ENCODE results near the gene ANKRD39. TPM values are rescaled to one million over a fixed set of nuclear protein-coding genes. Genes with fewer than 3 reads are reported as not detected.

Gene ANKRD39
- total RNA-seq, 2 experiments from 2014 or later: 23.0 to 23.6 TPM

DNA sequence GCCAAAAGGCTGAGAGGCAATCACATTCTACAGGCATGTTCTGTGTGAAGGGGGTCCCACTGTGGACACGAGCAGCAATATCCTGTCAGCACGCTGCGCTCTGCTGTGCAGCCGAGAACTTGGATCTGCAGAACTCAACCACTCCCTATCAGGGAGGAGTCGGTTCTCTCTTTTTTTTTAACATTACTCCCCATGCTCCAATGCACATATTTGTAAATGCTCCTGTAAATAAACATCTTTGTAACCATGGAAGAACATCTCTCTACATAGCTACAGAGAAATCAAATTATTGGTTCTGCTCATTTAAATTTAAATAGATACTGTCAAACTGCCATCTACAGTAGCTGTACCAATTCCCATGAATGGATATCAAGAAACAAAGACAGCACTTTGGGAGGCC lies 11.0 kb downstream of the ANKRD39 start:
- peaks cover 28% of the 10 kb centered on the region for H3K36me3 Mint-ChIP-seq (ENCODE audit: low read depth)
- ChIA-PET CTCF (no interaction called here), POLR2A (no interaction called here)
- no peaks in the 10 kb centered on the region for H3K27me3 Mint-ChIP-seq
- no peaks in the 10 kb centered on the region for H3K9me3 Mint-ChIP-seq (ENCODE audit: low read depth)
- ATAC-seq (no peak), DNase-seq (no peak)
- intact Hi-C loops (cut with DNase I, micrococcal nuclease): no loop called here
- no peak overlapping the region for H3K27ac Mint-ChIP-seq
- no peaks in the 10 kb centered on the region for H3K4me1 Mint-ChIP-seq
- H3K4me3 Mint-ChIP-seq: no peak overlapping the region

DNA sequence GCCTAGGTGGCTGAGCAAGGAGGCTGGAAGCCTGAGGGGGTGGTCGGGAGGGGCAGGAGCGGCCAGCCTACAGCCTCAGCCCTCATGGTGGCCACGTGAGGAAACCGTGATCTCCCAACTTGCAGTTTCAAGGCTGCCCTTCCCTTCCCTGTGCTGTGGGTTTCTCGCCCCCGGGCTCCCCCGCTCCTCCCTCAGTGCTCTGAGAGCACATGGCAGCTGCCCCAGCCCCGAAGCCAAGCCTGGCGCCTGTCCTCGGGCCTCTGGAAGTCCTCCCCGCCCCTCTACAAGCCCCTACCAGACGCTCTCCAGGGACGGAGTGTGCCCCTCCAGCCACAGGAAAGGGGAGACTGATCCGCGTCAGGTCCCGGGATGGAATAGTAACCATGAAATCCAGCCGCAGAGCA lies 13.4 kb downstream of the ANKRD39 start:
- DNase-seq (no peak), ATAC-seq (no peak)
- Mint-ChIP-seq H3K27me3 (no peaks in the 10 kb centered on the region), H3K9me3 (ENCODE audit: low read depth) (no peaks in the 10 kb centered on the region), H3K36me3 (ENCODE audit: low read depth) (peaks cover 27% of the 10 kb centered on the region), H3K27ac (no peak overlapping the region), H3K4me1 (peaks cover 7% of the 10 kb centered on the region), H3K4me3 (no peak overlapping the region)
- intact Hi-C loops (cut with DNase I, micrococcal nuclease): no loop called here
- ChIA-PET CTCF (no interaction called here), POLR2A (no interaction called here)

GRCh38 chr2:96843538-96844268 lies 14.1 kb downstream of the ANKRD39 start, which contains the start of gene ANKRD23:
Gene ANKRD23, minus strand, starts transcription at chr2:96844021. Its CDS starts 29 bp downstream, at chr2:96843992.
- Mint-ChIP-seq H3K27ac (no peak within 1 kb of the TSS), H3K4me3 (no peak within 1 kb of the TSS), H3K36me3 (ENCODE audit: low read depth) (peaks cover 27% of the 10 kb centered on the region), H3K27me3 (no peaks in the 10 kb centered on the region), H3K4me1 (peaks cover 11% of the 10 kb centered on the region), H3K9me3 (ENCODE audit: low read depth) (no peaks in the 10 kb centered on the region)
- intact Hi-C loops (cut with DNase I, micrococcal nuclease): no loop called here
- no peak for DNase-seq
- ATAC-seq: no peak
- CTCF ChIA-PET: interaction anchor here (1.2 kb wide), 1 partner anchor 8 kb away, joined by 6 read pairs; no protein-coding TSS in a partner anchor
- POLR2A ChIA-PET: interaction anchor here (1.3 kb wide), 1 partner anchor 13 kb away, joined by 4 read pairs; no protein-coding TSS in a partner anchor

GRCh38 chr2:96842600-96842999 lies 15.2 kb downstream of the ANKRD39 start:
- DNase-seq (no peak), ATAC-seq (no peak)
- ChIA-PET POLR2A (interaction anchor here (1.3 kb wide), 1 partner anchor 14 kb away, joined by 4 read pairs; no protein-coding TSS in a partner anchor), CTCF (interaction anchor here (0.6 to 1.2 kb wide), 4 partner anchors 9 to 219 kb away, joined by 3 to 6 read pairs (median 3); no protein-coding TSS in a partner anchor)
- Mint-ChIP-seq H3K36me3 (ENCODE audit: low read depth) (peaks cover 18% of the 10 kb centered on the region), H3K9me3 (ENCODE audit: low read depth) (no peaks in the 10 kb centered on the region), H3K27me3 (no peaks in the 10 kb centered on the region), H3K4me3 (no peak overlapping the region), H3K27ac (no peak overlapping the region), H3K4me1 (peaks cover 11% of the 10 kb centered on the region)
- intact Hi-C loops (cut with DNase I, micrococcal nuclease): no loop called here

DNA sequence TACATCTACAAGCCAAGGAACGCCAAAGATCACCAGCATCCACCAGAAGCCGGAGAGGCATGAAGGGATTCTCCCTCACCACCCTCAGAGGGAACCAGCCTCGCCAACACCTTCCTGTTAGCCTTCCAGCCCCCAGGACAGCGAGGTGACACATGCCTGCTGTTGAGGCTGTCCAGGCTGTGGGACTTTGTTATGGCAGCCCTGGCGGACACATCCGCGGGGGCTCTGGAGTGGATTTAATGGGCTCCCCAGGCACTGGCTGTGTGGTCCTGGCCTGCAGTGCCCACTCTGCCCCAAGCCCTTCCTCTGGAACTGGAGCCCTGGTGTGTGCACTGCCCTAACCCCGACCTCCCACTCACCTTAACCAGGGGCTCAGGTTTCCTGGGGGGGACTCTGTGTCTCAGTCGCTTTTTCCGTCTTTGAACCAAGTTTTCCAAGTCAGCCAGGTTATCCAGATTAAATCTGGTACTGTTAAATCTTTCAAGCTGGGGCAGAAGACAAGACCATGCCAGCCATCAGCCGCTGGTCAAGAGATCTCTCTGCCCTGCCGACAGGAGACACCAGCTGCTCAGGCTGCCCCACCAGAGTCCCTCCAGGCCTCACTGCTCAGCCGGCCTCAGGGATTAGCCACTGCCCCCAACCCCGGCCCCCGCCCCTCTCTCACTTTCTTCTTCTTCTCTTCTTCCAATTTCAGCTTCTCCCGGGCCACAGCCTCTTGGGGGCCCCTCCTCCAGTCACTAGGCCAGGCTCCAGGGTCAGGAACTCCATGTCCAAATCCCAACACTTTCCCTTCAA lies 15.9 kb downstream of the ANKRD39 start:
- no peaks in the 10 kb centered on the region for H3K27me3 Mint-ChIP-seq
- ChIA-PET POLR2A (interaction anchor here (0.7 kb wide), 2 partner anchors 10 to 61 kb away, joined by 3 to 9 read pairs; no protein-coding TSS in a partner anchor), CTCF (interaction anchor here (0.6 to 1.2 kb wide), 4 partner anchors 10 to 158 kb away, joined by 3 to 6 read pairs (median 3); no protein-coding TSS in a partner anchor)
- intact Hi-C loops (cut with DNase I, micrococcal nuclease): no loop called here
- H3K9me3 Mint-ChIP-seq (ENCODE audit: low read depth): no peaks in the 10 kb centered on the region
- H3K4me3 Mint-ChIP-seq: no peak overlapping the region
- DNase-seq (no peak), ATAC-seq (no peak)
- H3K36me3 Mint-ChIP-seq (ENCODE audit: low read depth): peaks cover 17% of the 10 kb centered on the region
- H3K27ac Mint-ChIP-seq: no peak overlapping the region
- peaks cover 11% of the 10 kb centered on the region for H3K4me1 Mint-ChIP-seq

DNA sequence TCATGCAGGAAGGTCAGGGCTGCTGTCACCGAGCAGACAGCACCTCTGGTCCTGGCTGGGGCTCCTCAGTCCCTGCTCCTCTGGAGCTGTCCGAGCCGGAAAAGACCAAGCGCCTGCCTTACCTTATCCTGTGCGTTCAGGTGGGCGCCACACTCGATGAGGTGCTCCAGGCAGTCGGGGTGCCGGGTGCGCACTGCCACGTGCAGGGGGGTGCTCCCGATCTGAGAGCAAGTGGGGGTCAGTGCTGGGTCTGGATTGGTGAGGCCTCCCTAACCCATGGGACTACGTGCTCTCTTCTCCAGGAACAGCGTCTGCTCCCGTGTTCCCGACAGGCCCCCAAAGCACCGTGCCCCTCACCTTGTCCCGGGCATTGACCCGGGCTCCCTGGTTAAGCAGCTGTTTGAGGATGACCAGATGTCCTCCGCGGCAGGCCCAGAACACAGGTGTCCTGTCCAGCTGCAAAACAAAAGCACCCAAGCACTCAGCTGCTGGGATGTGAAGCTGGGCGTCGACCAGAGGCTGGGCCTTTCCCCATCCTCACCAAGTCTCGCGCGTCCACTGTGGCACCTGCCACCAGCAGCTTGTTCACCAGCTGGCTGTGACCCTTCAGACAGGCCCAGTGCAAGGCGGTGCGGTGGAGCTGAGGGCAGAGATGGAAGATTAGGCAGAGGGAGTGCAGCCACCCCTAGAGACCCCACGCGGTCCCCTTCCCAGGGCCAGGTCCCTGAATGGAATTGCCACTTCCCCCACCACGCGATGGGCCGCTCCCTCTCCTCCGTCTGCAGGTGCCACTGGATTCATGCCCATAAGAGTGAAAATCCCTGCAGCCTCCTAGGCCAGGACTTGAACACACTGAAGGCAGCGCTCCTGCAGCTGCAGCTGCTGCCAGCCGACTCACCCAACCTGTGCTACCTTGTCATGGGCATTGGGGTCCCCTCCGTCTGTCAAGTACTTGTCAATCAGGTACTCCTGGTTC lies 17.7 kb downstream of the ANKRD39 start:
- Mint-ChIP-seq H3K36me3 (ENCODE audit: low read depth) (peaks cover 15% of the 10 kb centered on the region), H3K27me3 (no peaks in the 10 kb centered on the region), H3K4me3 (no peak overlapping the region), H3K9me3 (ENCODE audit: low read depth) (no peaks in the 10 kb centered on the region), H3K4me1 (peaks cover 11% of the 10 kb centered on the region), H3K27ac (no peak overlapping the region)
- DNase-seq: no peak
- intact Hi-C loops (cut with DNase I, micrococcal nuclease): loop anchor here in 1 of 2 experiments (1.0 kb wide), 1 partner anchor 24 kb away; the partner anchor contains the start of gene CNNM3
- POLR2A ChIA-PET: no interaction called here
- ATAC-seq: no peak
- CTCF ChIA-PET: interaction anchor here (1.7 kb wide), 1 partner anchor 18 kb away, joined by 6 read pairs; the partner anchor contains the start of gene ANKRD39

DNA sequence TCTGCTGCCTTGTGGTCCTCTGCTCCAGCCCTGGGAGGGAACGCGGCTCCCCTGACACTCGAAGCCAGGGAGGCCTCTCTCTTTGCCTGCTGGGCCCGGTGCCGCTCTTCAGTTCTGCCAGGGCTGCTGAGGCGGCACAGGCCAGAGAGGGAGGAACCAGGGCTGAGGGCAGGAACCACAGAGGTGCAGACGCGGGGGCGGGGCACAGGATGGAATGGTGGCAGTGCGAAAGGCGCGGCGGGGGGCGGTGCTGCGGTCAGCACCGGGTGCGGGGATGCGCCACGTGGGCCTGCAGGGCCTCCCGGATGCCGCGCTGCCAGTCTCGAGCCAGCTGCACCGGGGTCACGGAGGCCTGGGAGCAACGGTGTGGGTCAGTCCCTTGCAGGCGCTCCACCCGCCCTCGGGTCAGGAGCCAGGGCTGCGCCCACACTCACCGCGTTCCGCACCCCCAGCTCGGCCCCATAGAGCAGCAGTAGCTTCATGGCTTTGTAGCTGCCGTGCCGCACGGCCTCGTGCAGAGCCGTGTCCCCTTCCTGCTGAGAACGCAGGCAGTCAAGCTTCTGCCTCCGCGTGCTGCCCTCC lies 18.4 kb downstream of the ANKRD39 start:
- POLR2A ChIA-PET: no interaction called here
- H3K27me3 Mint-ChIP-seq: no peaks in the 10 kb centered on the region
- DNase-seq: peak; percentile 89
- H3K9me3 Mint-ChIP-seq (ENCODE audit: low read depth): no peaks in the 10 kb centered on the region
- H3K36me3 Mint-ChIP-seq (ENCODE audit: low read depth): peaks cover 14% of the 10 kb centered on the region
- peak; percentile 91 for ATAC-seq
- peaks cover 11% of the 10 kb centered on the region for H3K4me1 Mint-ChIP-seq
- intact Hi-C loops (cut with DNase I, micrococcal nuclease): loop anchor here in 1 of 2 experiments (1.0 kb wide), 1 partner anchor 23 kb away; the partner anchor contains the start of gene CNNM3
- no peak overlapping the region for H3K4me3 Mint-ChIP-seq
- no peak overlapping the region for H3K27ac Mint-ChIP-seq
- CTCF ChIA-PET: interaction anchor here (0.5 to 0.7 kb wide), 2 partner anchors 18 to 23 kb away, joined by 3 read pairs; partner anchors contain the start of gene CNNM3

DNA sequence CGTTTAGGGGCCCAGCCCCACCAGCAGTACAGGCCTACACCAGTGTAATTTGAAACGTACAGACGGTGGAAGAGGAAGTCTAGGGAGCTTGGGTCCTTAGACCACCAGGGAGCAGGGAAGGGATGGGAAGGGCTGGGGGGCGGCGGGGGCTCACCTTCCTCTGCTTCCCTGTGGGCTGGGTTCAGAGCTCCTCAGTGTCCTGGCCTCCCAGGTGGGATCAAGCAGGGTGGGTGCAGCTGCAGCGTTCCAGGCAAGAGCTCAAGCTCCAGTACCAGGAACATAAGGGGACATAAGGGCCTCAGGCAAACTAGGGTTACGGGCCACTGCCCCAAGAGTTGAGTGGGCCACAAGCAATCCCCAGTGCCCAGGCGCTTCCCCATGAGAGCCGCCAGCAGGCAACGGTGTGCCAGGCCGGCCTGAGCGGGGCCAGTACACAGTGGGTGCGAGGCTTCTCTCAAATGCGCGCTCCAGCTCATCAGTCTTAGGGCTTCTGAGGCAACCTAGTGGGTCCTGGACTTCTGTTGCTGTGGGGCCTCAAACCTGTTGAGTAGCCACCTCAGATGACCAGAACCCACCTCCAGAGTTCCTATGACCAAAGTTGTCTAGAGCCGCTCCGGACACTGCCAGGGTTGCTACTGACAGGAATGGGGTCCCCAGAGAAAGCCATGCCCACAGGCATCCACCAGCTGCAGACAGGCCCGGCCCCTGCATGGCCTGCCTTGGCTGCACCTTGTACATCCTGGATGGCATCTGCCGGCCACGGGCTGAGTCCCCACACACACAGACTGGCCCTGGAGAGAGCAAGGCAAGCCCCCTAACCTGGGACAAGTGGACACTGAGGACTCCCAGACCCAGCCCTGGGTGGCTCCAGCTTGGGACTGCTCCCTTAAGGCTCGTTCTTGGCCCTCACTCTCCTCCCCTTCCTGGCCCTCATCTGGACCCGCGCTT lies 19.2 kb downstream of the ANKRD39 start:
- ATAC-seq (peak; percentile 9), DNase-seq (no peak)
- Mint-ChIP-seq H3K27ac (no peak overlapping the region), H3K4me3 (no peak overlapping the region), H3K4me1 (peaks cover 11% of the 10 kb centered on the region), H3K9me3 (ENCODE audit: low read depth) (no peaks in the 10 kb centered on the region), H3K27me3 (no peaks in the 10 kb centered on the region), H3K36me3 (ENCODE audit: low read depth) (peaks cover 14% of the 10 kb centered on the region)
- POLR2A ChIA-PET: interaction anchor here (0.6 kb wide), 2 partner anchors 116 to 176 kb away, joined by 3 read pairs; no protein-coding TSS in a partner anchor
- CTCF ChIA-PET: interaction anchor here (0.5 to 1.1 kb wide), 4 partner anchors 18 to 76 kb away, joined by 3 read pairs; partner anchors contain the start of gene CNNM3
- intact Hi-C loops (cut with DNase I, micrococcal nuclease): loop anchor here in 1 of 2 experiments (1.0 kb wide), 1 partner anchor 22 kb away; the partner anchor contains the start of gene CNNM3

DNA sequence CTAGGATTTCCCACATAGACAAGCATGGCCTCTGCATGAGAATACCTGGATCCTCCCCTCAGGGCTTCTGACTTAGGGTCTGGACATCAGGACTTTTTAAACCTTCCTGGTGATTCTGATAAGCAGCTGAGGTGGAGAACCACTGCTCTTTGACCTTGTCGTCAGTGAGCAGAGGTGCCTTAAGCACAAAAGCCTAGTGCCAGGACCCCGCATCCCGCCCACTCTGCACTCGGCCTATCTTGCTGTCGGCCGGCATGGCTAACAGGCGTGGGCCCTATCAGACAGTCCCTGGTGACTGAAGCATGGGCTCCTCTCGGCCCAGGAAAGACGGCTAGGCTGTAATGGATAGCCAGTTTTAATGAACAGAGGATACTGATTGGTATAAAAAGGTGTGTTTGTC lies 20.2 kb downstream of the ANKRD39 start:
- POLR2A ChIA-PET: no interaction called here
- peaks cover 14% of the 10 kb centered on the region for H3K36me3 Mint-ChIP-seq (ENCODE audit: low read depth)

More for the DNA sequence above, 20.2 kb downstream of the ANKRD39 start:
- Mint-ChIP-seq H3K9me3 (ENCODE audit: low read depth) (no peaks in the 10 kb centered on the region), H3K4me3 (no peak overlapping the region), H3K27me3 (no peaks in the 10 kb centered on the region), H3K27ac (no peak overlapping the region), H3K4me1 (peaks cover 11% of the 10 kb centered on the region)
- DNase-seq (no peak), ATAC-seq (no peak)
- intact Hi-C loops (cut with DNase I, micrococcal nuclease): no loop called here
- CTCF ChIA-PET: interaction anchor here (0.8 to 1.1 kb wide), 2 partner anchors 17 to 75 kb away, joined by 3 to 4 read pairs; no protein-coding TSS in a partner anchor

Data from activated CD4-positive, alpha-beta T cell treated with anti-CD3 and anti-CD28 coated beads for 36 hours (primary cell).